Neural cell (in vitro differentiated cells): ENCODE results near the gene SERINC5. TPM values are rescaled to one million over a fixed set of nuclear protein-coding genes. Genes with fewer than 3 reads are reported as not detected.

Experiments used
- H2AFZ ChIP-seq: fragments of 200-600, 300-800 bp; sonication (generic), shearing (Covaris generic); 2 replicates; pipeline ENCODE4 v1.6.0; 2014; ENCODE audit warnings: low read depth, mild to moderate bottlenecking, antibody characterized with exemption, low read length, moderate library complexity
- H3F3A ChIP-seq: fragments of 200-600 bp; shearing (Covaris generic); 2 replicates; pipeline ENCODE4 v1.6.1; 2016; ENCODE audit warnings: mild to moderate bottlenecking, moderate library complexity, mixed read lengths, antibody characterized with exemption, low read length; ENCODE audit not compliant: insufficient read depth, poor library complexity, severe bottlenecking
- H3K27ac ChIP-seq: fragments of 200-600, 300-800 bp; sonication (generic), shearing (Covaris generic); 2 replicates; pipeline ENCODE4 v1.5.1; 2014; ENCODE audit warnings: mild to moderate bottlenecking, low read length, moderate library complexity
- H3K27me3 ChIP-seq: fragments of 300-800, 200-600 bp; sonication (generic), shearing (Covaris generic); 2 replicates; pipeline ENCODE4 v1.6.0; 2014; ENCODE audit warnings: mild to moderate bottlenecking, low read depth, low read length, moderate library complexity; ENCODE audit not compliant: insufficient read depth
- H3K36me3 ChIP-seq: fragments of 300-800, 200-600 bp; sonication (generic), shearing (Covaris generic); 2 replicates; pipeline ENCODE4 v1.5.1; 2014; ENCODE audit warnings: mild to moderate bottlenecking, antibody characterized with exemption, low read length, moderate library complexity; ENCODE audit not compliant: insufficient read depth
- H3K4me2 ChIP-seq: fragments of 300-800, 200-600 bp; sonication (generic), shearing (Covaris generic); 2 replicates; pipeline ENCODE4 v1.6.0; 2014; ENCODE audit warnings: mild to moderate bottlenecking, low read length
- H3K4me3 ChIP-seq: fragments of 300-800, 200-600 bp; sonication (generic), shearing (Covaris generic); 2 replicates; pipeline ENCODE4 v1.5.1; 2014; ENCODE audit warnings: mild to moderate bottlenecking, low read length, moderate library complexity
- H3K79me2 ChIP-seq: fragments of 200-600 bp; shearing (Covaris generic); replicated peaks from 2 replicates; pipeline ENCODE4 v1.6.0; 2014; ENCODE audit warnings: mild to moderate bottlenecking, low read length, moderate library complexity; ENCODE audit not compliant: insufficient read depth
- H3K9ac ChIP-seq: fragments of 300-800, 200-600 bp; sonication (generic), shearing (Covaris generic); 2 replicates; pipeline ENCODE4 v1.6.1; 2016; ENCODE audit warnings: mild to moderate bottlenecking, low read length, mixed read lengths
- H3K9me2 ChIP-seq: fragments of 200-600 bp; shearing (Covaris generic); 2 replicates; pipeline ENCODE4 v1.6.1; 2016; ENCODE audit warnings: mild to moderate bottlenecking, low read length, mixed read lengths; ENCODE audit not compliant: insufficient read depth
- H3K9me3 ChIP-seq: fragments of 200-600, 300-800 bp; sonication (generic), shearing (Covaris generic); 2 replicates; pipeline ENCODE4 v1.6.1; 2016; ENCODE audit warnings: mild to moderate bottlenecking, mixed run types, low read length, moderate library complexity, mixed read lengths
- H4K20me1 ChIP-seq: fragments of 200-600 bp; shearing (Covaris generic); 2 replicates; pipeline ENCODE4 v1.6.1; 2016; ENCODE audit warnings: mild to moderate bottlenecking, mixed run types; ENCODE audit not compliant: insufficient read depth
- EP300 ChIP-seq: fragments of 450-650 bp; conservative IDR thresholded peaks from 2 replicates; pipeline ENCODE4 v1.6.1; 2014; ENCODE audit warnings: antibody characterized with exemption, mild to moderate bottlenecking, moderate library complexity; ENCODE audit not compliant: poor library complexity, severe bottlenecking
- EZH2 ChIP-seq: fragments of 200-600, 300-800 bp; shearing (Covaris generic), sonication (generic); IDR thresholded peaks from 2 replicates; pipeline ENCODE4 v1.6.1; 2014; ENCODE audit warnings: antibody characterized with exemption, low read length, borderline replicate concordance, mild to moderate bottlenecking; ENCODE audit not compliant: insufficient read depth, poor library complexity, severe bottlenecking
- MXI1 ChIP-seq: fragments of 450-650 bp; conservative IDR thresholded peaks from 2 replicates; pipeline ENCODE4 v1.6.1; 2014; ENCODE audit warnings: antibody characterized with exemption, mild to moderate bottlenecking; ENCODE audit not compliant: poor library complexity, severe bottlenecking
- POLR2AphosphoS5 ChIP-seq: IDR thresholded peaks from 2 replicates; pipeline ENCODE4 v1.6.1; 2012
- RAD21 ChIP-seq: fragments of 450-650 bp; conservative IDR thresholded peaks from 2 replicates; pipeline ENCODE4 v1.6.1; 2014; ENCODE audit warnings: antibody characterized with exemption, mild to moderate bottlenecking, moderate library complexity
- SMC3 ChIP-seq: fragments of 450-650 bp; conservative IDR thresholded peaks from 2 replicates; pipeline ENCODE4 v1.6.1; 2014; ENCODE audit warnings: antibody characterized with exemption, mild to moderate bottlenecking, moderate library complexity; ENCODE audit not compliant: poor library complexity
- TAF1 ChIP-seq: IDR thresholded peaks from 2 replicates; pipeline ENCODE4 v1.6.1; 2012; ENCODE audit warnings: low read depth
- polyA plus RNA-seq: library from polyadenylated mRNA; depleted of rRNA; stranded (reverse); fragments of >200 nt; gene quantifications from 2 replicates; pipeline ENCODE4 v1.2.3, GENCODE V29; 2014
- TF ChIP-seq, protein P1 (sequence below): IDR thresholded peaks from 2 replicates; pipeline ENCODE4 v1.6.1; 2012; ENCODE audit warnings: borderline replicate concordance
- TF ChIP-seq, protein P2 (sequence below): fragments of 450-650 bp; IDR thresholded peaks from 2 replicates; pipeline ENCODE4 v1.5.1; 2014; ENCODE audit warnings: antibody characterized with exemption, mild to moderate bottlenecking, moderate library complexity; ENCODE audit not compliant: poor library complexity, severe bottlenecking

SERINC5 gene
- polyA plus RNA-seq, 1 donor from 2014 or later, result 5.8 TPM

DNA sequence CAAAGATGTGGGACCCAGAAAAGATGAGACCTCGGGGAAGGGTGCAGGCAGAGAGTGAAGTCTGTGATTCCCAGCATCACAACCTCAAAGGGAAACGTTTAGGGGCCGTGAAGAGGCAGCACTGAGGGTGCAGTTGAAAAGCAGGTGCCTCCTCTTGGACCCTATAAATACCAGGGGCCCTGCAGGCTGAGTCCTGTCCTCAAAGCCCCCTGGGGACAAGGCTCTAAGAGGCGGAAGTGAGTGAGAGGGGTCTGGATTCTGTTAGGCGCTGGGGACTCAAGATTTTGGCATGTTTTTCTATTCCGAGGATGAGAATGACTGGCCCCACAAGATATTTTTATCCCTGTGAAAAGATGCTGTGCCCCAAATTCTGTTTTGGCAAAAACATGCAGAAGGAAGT, 112.9 kb downstream of the SERINC5 start:
- Histone ChIP-seq H3F3A (no peaks in the 10 kb centered on the region), H3K9me3 (no peaks in the 10 kb centered on the region), H3K36me3 (no peaks in the 10 kb centered on the region), H3K27me3 (no peaks in the 10 kb centered on the region), H4K20me1 (no peaks in the 10 kb centered on the region), H3K4me2 (no peak overlapping the region), H3K9ac (no peak overlapping the region), H3K9me2 (no peaks in the 10 kb centered on the region), H2AFZ (no peak overlapping the region), H3K79me2 (no peaks in the 10 kb centered on the region), H3K4me3 (no peak overlapping the region), H3K27ac (no peak overlapping the region)
- TF ChIP-seq POLR2AphosphoS5 (no peak), EP300 (no peak), SMC3 (no peak), EZH2 (no peak), RAD21 (no peak), MXI1 (no peak), TAF1 (no peak)
- TF ChIP-seq, protein P1, sequence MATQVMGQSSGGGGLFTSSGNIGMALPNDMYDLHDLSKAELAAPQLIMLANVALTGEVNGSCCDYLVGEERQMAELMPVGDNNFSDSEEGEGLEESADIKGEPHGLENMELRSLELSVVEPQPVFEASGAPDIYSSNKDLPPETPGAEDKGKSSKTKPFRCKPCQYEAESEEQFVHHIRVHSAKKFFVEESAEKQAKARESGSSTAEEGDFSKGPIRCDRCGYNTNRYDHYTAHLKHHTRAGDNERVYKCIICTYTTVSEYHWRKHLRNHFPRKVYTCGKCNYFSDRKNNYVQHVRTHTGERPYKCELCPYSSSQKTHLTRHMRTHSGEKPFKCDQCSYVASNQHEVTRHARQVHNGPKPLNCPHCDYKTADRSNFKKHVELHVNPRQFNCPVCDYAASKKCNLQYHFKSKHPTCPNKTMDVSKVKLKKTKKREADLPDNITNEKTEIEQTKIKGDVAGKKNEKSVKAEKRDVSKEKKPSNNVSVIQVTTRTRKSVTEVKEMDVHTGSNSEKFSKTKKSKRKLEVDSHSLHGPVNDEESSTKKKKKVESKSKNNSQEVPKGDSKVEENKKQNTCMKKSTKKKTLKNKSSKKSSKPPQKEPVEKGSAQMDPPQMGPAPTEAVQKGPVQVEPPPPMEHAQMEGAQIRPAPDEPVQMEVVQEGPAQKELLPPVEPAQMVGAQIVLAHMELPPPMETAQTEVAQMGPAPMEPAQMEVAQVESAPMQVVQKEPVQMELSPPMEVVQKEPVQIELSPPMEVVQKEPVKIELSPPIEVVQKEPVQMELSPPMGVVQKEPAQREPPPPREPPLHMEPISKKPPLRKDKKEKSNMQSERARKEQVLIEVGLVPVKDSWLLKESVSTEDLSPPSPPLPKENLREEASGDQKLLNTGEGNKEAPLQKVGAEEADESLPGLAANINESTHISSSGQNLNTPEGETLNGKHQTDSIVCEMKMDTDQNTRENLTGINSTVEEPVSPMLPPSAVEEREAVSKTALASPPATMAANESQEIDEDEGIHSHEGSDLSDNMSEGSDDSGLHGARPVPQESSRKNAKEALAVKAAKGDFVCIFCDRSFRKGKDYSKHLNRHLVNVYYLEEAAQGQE, result no peak
- TF ChIP-seq, protein P2, sequence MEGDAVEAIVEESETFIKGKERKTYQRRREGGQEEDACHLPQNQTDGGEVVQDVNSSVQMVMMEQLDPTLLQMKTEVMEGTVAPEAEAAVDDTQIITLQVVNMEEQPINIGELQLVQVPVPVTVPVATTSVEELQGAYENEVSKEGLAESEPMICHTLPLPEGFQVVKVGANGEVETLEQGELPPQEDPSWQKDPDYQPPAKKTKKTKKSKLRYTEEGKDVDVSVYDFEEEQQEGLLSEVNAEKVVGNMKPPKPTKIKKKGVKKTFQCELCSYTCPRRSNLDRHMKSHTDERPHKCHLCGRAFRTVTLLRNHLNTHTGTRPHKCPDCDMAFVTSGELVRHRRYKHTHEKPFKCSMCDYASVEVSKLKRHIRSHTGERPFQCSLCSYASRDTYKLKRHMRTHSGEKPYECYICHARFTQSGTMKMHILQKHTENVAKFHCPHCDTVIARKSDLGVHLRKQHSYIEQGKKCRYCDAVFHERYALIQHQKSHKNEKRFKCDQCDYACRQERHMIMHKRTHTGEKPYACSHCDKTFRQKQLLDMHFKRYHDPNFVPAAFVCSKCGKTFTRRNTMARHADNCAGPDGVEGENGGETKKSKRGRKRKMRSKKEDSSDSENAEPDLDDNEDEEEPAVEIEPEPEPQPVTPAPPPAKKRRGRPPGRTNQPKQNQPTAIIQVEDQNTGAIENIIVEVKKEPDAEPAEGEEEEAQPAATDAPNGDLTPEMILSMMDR, result no peak

DNA sequence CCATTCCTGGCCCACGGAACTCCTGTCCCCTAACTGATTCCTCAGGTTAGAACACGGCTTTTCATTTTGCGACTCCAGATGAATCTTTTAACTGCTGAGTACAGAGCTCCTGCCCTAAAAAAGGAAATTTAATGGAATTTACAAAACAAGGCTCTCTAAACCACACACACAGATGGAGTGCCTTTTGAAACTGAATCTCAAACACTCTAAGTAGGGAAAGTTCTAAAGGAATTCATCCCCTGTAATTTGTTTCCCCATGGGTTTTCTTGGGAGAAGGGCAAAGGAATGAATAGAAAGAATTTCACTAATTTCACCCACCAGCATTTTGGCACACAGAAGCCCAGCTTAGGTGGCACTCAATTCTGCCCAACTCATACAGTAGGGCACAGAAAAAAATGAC, 114.2 kb downstream of the SERINC5 start:
- no peak overlapping the region for H2AFZ ChIP-seq

DNA sequence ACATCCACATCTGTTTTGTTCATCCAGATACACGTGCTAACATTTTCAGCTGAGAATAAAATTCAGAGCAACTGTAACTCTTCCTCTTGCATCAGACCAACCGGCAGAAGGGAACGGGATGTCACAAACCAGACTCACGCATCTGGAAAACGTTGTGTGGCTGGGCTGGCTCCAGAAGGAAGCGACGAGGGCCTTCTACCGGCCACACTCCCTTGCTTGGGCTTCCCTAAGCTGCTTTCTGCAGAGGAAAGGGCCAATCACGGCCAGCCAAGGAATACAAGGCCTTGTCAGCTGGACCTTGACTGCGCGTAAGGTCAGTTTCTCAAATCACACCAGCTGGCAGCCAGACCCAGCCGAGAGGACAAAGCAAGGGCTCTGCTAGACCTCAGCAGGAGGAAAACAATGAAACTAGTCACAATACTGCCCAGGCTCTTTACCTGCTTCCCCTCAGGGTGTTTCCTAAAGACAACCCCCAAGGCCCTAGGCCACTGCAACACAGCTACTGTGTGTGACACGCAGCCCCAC, 114.6 kb downstream of the SERINC5 start:
- Histone ChIP-seq H3K27ac (no peak overlapping the region), H3K79me2 (no peaks in the 10 kb centered on the region), H3F3A (no peaks in the 10 kb centered on the region), H3K9me3 (no peaks in the 10 kb centered on the region), H3K9ac (no peak overlapping the region), H3K4me3 (no peak overlapping the region), H2AFZ (no peak overlapping the region), H3K36me3 (no peaks in the 10 kb centered on the region), H4K20me1 (no peaks in the 10 kb centered on the region), H3K4me2 (no peak overlapping the region), H3K27me3 (no peaks in the 10 kb centered on the region), H3K9me2 (no peaks in the 10 kb centered on the region)
- TF ChIP-seq EP300 (no peak), EZH2 (no peak), SMC3 (no peak), MXI1 (no peak), RAD21 (no peak), POLR2AphosphoS5 (no peak), TAF1 (no peak)
- TF ChIP-seq, protein P1, result no peak
- TF ChIP-seq, protein P2, result no peak

More for the DNA sequence above, 114.2 kb downstream of the SERINC5 start:
- no peaks in the 10 kb centered on the region for H3F3A ChIP-seq
- H3K27me3 ChIP-seq, result no peaks in the 10 kb centered on the region
- TF ChIP-seq POLR2AphosphoS5 (no peak), EP300 (no peak)
- H3K9me2 ChIP-seq, result no peaks in the 10 kb centered on the region
- no peak overlapping the region for H3K27ac ChIP-seq
- no peak overlapping the region for H3K4me2 ChIP-seq
- no peak overlapping the region for H3K9ac ChIP-seq
- no peaks in the 10 kb centered on the region for H3K79me2 ChIP-seq
- no peaks in the 10 kb centered on the region for H4K20me1 ChIP-seq
- H3K36me3 ChIP-seq, result no peaks in the 10 kb centered on the region
- H3K4me3 ChIP-seq, result no peak overlapping the region
- no peaks in the 10 kb centered on the region for H3K9me3 ChIP-seq
